IPS-18c (cell line): ENCODE results near the gene GABBR2.

Experiments
- H3K4me3 ChIP-seq: 2 replicates; pipeline ENCODE4 v1.7.0; 2013; ENCODE audit warnings: low read depth, mild to moderate bottlenecking, low read length, moderate library complexity; ENCODE audit not compliant: insufficient read depth
- H3K9me3 ChIP-seq: one replicate; pipeline ENCODE4 v1.6.1; 2013; ENCODE audit warnings: mild to moderate bottlenecking, low read length, moderate library complexity; ENCODE audit not compliant: control insufficient read depth, insufficient read depth

Gene GABBR2

GRCh38 chr9:98728500-98728899 lies 19.8 kb upstream of the GABBR2 start:
- H3K9me3 ChIP-seq = no peaks in the 10 kb centered on the region
- H3K4me3 ChIP-seq = no peak overlapping the region

GRCh38 chr9:98727428-98727827 lies 18.7 kb upstream of the GABBR2 start:
- H3K4me3 ChIP-seq = no peak overlapping the region
- no peaks in the 10 kb centered on the region for H3K9me3 ChIP-seq

GRCh38 chr9:98726735-98727134 lies 18.0 kb upstream of the GABBR2 start:
- H3K9me3 ChIP-seq = no peaks in the 10 kb centered on the region
- H3K4me3 ChIP-seq = no peak overlapping the region

GRCh38 chr9:98724810-98725530 lies 16.2 kb upstream of the GABBR2 start:
- Histone ChIP-seq H3K9me3 (no peaks in the 10 kb centered on the region), H3K4me3 (no peak overlapping the region)

GRCh38 chr9:98721643-98722042 lies 12.9 kb upstream of the GABBR2 start:
- no peak overlapping the region for H3K4me3 ChIP-seq
- no peaks in the 10 kb centered on the region for H3K9me3 ChIP-seq

- H3K4me3 ChIP-seq = no peak overlapping the region
- no peaks in the 10 kb centered on the region for H3K9me3 ChIP-seq
These were observed 11.7 kb upstream of the GABBR2 start for GRCh38 chr9:98720402-98720801.

GRCh38 chr9:98719055-98719454 lies 10.3 kb upstream of the GABBR2 start:
- no peak overlapping the region for H3K4me3 ChIP-seq
- H3K9me3 ChIP-seq = no peaks in the 10 kb centered on the region

- Histone ChIP-seq H3K4me3 (no peak overlapping the region), H3K9me3 (no peaks in the 10 kb centered on the region)
These were observed 6.1 kb upstream of the GABBR2 start for GRCh38 chr9:98714833-98715232.

- no peaks in the 10 kb centered on the region for H3K9me3 ChIP-seq
- no peak overlapping the region for H3K4me3 ChIP-seq
These were observed 4.3 kb upstream of the GABBR2 start for GRCh38 chr9:98712987-98713386.

- H3K9me3 ChIP-seq = no peaks in the 10 kb centered on the region
- H3K4me3 ChIP-seq = no peak overlapping the region
These were observed 1.5 kb upstream of the GABBR2 start for GRCh38 chr9:98709968-98710965.

- peak overlapping the region; percentile 55 for H3K4me3 ChIP-seq
- H3K9me3 ChIP-seq = no peaks in the 10 kb centered on the region
These were observed 417 bp downstream of the GABBR2 start for GRCh38 chr9:98708103-98708932.

- Histone ChIP-seq H3K9me3 (no peaks in the 10 kb centered on the region), H3K4me3 (peak overlapping the region; percentile 55)
These were observed 1.3 kb downstream of the GABBR2 start for GRCh38 chr9:98707166-98708102.

GRCh38 chr9:98706651-98707165 lies 2.0 kb downstream of the GABBR2 start:
- Histone ChIP-seq H3K4me3 (peak overlapping the region; percentile 47; the same call in 1 of the 2 replicates), H3K9me3 (no peaks in the 10 kb centered on the region)

GRCh38 chr9:98702835-98703380 lies 5.8 kb downstream of the GABBR2 start:
- no peak overlapping the region for H3K4me3 ChIP-seq
- peaks cover 2% of the 10 kb centered on the region for H3K9me3 ChIP-seq

- no peak overlapping the region for H3K4me3 ChIP-seq
- peaks cover 2% of the 10 kb centered on the region for H3K9me3 ChIP-seq
These were observed 6.4 kb downstream of the GABBR2 start for GRCh38 chr9:98702340-98702739.

- Histone ChIP-seq H3K9me3 (peaks cover 2% of the 10 kb centered on the region), H3K4me3 (no peak overlapping the region)
These were observed 7.2 kb downstream of the GABBR2 start for GRCh38 chr9:98701576-98701975.
